Measurements from ENCODE around the gene SPG11.
"Not testable (repeated sequence)": the region's sequence is repeated elsewhere in the genome, so short reads cannot be mapped to it uniquely, and the experiment has no call there.

SPG11 gene, protein sequence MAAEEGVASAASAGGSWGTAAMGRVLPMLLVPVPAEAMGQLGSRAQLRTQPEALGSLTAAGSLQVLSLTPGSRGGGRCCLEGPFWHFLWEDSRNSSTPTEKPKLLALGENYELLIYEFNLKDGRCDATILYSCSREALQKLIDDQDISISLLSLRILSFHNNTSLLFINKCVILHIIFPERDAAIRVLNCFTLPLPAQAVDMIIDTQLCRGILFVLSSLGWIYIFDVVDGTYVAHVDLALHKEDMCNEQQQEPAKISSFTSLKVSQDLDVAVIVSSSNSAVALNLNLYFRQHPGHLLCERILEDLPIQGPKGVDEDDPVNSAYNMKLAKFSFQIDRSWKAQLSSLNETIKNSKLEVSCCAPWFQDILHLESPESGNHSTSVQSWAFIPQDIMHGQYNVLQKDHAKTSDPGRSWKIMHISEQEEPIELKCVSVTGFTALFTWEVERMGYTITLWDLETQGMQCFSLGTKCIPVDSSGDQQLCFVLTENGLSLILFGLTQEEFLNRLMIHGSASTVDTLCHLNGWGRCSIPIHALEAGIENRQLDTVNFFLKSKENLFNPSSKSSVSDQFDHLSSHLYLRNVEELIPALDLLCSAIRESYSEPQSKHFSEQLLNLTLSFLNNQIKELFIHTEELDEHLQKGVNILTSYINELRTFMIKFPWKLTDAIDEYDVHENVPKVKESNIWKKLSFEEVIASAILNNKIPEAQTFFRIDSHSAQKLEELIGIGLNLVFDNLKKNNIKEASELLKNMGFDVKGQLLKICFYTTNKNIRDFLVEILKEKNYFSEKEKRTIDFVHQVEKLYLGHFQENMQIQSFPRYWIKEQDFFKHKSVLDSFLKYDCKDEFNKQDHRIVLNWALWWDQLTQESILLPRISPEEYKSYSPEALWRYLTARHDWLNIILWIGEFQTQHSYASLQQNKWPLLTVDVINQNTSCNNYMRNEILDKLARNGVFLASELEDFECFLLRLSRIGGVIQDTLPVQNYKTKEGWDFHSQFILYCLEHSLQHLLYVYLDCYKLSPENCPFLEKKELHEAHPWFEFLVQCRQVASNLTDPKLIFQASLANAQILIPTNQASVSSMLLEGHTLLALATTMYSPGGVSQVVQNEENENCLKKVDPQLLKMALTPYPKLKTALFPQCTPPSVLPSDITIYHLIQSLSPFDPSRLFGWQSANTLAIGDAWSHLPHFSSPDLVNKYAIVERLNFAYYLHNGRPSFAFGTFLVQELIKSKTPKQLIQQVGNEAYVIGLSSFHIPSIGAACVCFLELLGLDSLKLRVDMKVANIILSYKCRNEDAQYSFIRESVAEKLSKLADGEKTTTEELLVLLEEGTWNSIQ (N-terminal part only)
- 104 to 309 (median 199) reads per million in 9 experiments for total RNA-seq

- Mint-ChIP-seq H3K4me3 (peak within 1 kb of the TSS; percentile 95 to 98), H3K27ac (peak within 1 kb of the TSS; percentile 93 to 98), H3K9me3 (no peaks in the 10 kb centered on the region), H3K27me3 (no peaks in the 10 kb centered on the region), H3K36me3 (ENCODE audit: insufficient read depth) (peaks cover 51% of the 10 kb centered on the region), H3K4me1 (ENCODE audit: low read depth in 2 of 2) (peaks cover 43 to 63% of the 10 kb centered on the region in 2 donors)
- ATAC-seq (replicated peaks) (peak; percentile 78), DNase-seq (peak; percentile 94 to 95 (median 94))
These were observed at the start of gene SPG11 for GRCh38 chr15:44663410-44664308. SPG11 (minus strand) TSS chr15:44663662; CDS start chr15:44663647, 15 bp downstream.

GRCh38 chr15:44712346-44713005 is 49.0 kb upstream of the SPG11 start:
- peak; percentile 64 to 72 (median 67) for DNase-seq
- H3K36me3 Mint-ChIP-seq (ENCODE audit: insufficient read depth): peaks cover 79% of the 10 kb centered on the region
- H3K4me3 Mint-ChIP-seq: peak overlapping the region; percentile 100
- H3K9me3 Mint-ChIP-seq: no peaks in the 10 kb centered on the region
- peak; percentile 31 for ATAC-seq (replicated peaks)
- H3K27me3 Mint-ChIP-seq: no peaks in the 10 kb centered on the region
- H3K4me1 Mint-ChIP-seq (ENCODE audit: low read depth in 2 of 2): peaks cover 49 to 70% of the 10 kb centered on the region in 2 donors
- H3K27ac Mint-ChIP-seq: peak overlapping the region; percentile 100

DNA sequence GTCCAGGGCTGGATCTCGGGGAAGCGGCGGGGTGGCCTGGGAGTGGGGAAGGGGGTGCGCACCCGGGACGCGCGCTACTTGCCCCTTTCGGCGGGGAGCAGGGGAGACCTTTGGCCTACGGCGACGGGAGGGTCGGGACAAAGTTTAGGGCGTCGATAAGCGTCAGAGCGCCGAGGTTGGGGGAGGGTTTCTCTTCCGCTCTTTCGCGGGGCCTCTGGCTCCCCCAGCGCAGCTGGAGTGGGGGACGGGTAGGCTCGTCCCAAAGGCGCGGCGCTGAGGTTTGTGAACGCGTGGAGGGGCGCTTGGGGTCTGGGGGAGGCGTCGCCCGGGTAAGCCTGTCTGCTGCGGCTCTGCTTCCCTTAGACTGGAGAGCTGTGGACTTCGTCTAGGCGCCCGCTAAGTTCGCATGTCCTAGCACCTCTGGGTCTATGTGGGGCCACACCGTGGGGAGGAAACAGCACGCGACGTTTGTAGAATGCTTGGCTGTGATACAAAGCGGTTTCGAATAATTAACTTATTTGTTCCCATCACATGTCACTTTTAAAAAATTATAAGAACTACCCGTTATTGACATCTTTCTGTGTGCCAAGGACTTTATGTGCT is 48.4 kb upstream of the SPG11 start:
- peak; percentile 58 to 67 (median 62) for DNase-seq
- Mint-ChIP-seq H3K4me3 (peak overlapping the region; percentile 100), H3K4me1 (ENCODE audit: low read depth in 2 of 2) (peaks cover 44 to 64% of the 10 kb centered on the region in 2 donors), H3K27me3 (no peaks in the 10 kb centered on the region), H3K27ac (peak overlapping the region; percentile 100), H3K36me3 (ENCODE audit: insufficient read depth) (peaks cover 73% of the 10 kb centered on the region), H3K9me3 (no peaks in the 10 kb centered on the region)
- peak; percentile 26 for ATAC-seq (replicated peaks)

DNA sequence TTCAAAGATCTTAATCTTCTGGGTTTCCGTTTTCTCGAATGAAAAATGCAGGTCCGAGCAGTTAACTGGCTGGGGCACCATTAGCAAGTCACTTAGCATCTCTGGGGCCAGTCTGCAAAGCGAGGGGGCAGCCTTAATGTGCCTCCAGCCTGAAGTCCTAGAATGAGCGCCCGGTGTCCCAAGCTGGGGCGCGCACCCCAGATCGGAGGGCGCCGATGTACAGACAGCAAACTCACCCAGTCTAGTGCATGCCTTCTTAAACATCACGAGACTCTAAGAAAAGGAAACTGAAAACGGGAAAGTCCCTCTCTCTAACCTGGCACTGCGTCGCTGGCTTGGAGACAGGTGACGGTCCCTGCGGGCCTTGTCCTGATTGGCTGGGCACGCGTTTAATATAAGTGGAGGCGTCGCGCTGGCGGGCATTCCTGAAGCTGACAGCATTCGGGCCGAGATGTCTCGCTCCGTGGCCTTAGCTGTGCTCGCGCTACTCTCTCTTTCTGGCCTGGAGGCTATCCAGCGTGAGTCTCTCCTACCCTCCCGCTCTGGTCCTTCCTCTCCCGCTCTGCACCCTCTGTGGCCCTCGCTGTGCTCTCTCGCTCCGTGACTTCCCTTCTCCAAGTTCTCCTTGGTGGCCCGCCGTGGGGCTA is 47.8 kb upstream of the SPG11 start, which contains the start of the genes B2M and PATL2:
TSS of gene B2M (plus strand) at position 422 of the 647 bp plus-strand sequence. CDS start at position 452, 30 bp downstream.
TSS of gene PATL2 (minus strand) at position 228 of the 647 bp plus-strand sequence. CDS start 34,833 bp downstream, outside the sequence.
- Mint-ChIP-seq H3K4me3 (peak within 1 kb of the TSS; percentile 100), H3K27ac (peak within 1 kb of the TSS; percentile 100), H3K9me3 (no peaks in the 10 kb centered on the region), H3K36me3 (ENCODE audit: insufficient read depth) (peaks cover 66% of the 10 kb centered on the region), H3K27me3 (no peaks in the 10 kb centered on the region), H3K4me1 (ENCODE audit: low read depth in 2 of 2) (peaks cover 40 to 58% of the 10 kb centered on the region in 2 donors)
- DNase-seq (peak; percentile 95 to 99 (median 96)), ATAC-seq (replicated peaks) (peak; percentile 78)

GRCh38 chr15:44710236-44711095 is 47.0 kb upstream of the SPG11 start:
- ATAC-seq (replicated peaks): peak; percentile 9
- Mint-ChIP-seq H3K27me3 (no peaks in the 10 kb centered on the region), H3K36me3 (ENCODE audit: insufficient read depth) (peaks cover 59% of the 10 kb centered on the region), H3K4me1 (ENCODE audit: low read depth in 2 of 2) (peaks cover 33 to 50% of the 10 kb centered on the region in 2 donors), H3K4me3 (peak overlapping the region; percentile 100), H3K27ac (peak overlapping the region; percentile 100), H3K9me3 (no peaks in the 10 kb centered on the region)
- peak in 2 of 3 experiments; percentile 38 to 44 for DNase-seq

- Mint-ChIP-seq H3K4me3 (no peak overlapping the region), H3K27ac (peak overlapping the region in 1 of 2 donors; percentile 22), H3K9me3 (peaks cover 0 to 8% of the 10 kb centered on the region in 2 donors), H3K36me3 (ENCODE audit: insufficient read depth) (peaks cover 31% of the 10 kb centered on the region), H3K27me3 (no peaks in the 10 kb centered on the region), H3K4me1 (ENCODE audit: low read depth in 2 of 2) (peaks cover 14 to 35% of the 10 kb centered on the region in 2 donors)
- no peak for DNase-seq
- no peak for ATAC-seq (replicated peaks)
These were observed 43.6 kb upstream of the SPG11 start for GRCh38 chr15:44706946-44707636.

DNA sequence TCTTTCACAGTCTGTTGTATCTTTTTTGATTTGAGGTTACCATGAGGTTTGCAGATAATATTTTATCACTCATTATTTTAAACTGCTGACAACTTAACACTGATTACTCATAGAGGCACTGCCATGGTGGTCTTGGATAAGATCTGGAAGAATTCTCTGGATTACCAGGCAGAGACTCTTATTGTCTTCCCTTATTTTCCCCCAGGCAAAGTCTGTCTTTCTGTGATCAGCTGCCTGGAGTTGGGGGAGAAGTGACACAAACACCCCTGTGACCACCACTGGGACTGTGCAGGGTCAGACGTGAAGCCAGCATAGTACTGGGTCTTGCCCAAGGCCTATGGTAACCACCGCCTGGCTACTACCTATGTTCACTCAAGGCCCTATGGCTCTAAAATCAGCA is 42.9 kb upstream of the SPG11 start:
- H3K4me3 Mint-ChIP-seq: no peak overlapping the region

DNA sequence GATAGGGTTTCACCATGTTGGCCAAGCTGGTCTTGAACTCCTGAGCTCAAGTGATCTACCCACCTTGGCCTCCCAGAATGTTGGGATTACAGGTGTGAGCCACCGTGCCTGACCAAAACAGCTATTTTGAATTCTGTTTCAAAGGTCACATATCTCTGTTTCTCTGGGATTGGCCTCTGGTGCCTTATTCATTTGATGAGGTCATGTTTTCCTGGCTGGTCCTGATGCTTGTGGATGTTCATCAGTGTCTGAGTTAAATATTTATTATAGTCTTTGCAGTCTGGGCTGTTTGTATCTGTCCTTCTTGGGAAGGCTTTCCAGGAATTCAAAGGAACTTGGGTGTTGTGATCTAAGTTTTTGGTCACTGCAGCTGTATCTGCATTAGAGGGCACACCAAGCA is 42.5 kb upstream of the SPG11 start:
- DNase-seq (no peak), ATAC-seq (replicated peaks) (no peak)
- Mint-ChIP-seq H3K36me3 (ENCODE audit: insufficient read depth) (peaks cover 20% of the 10 kb centered on the region), H3K9me3 (peaks cover 0 to 8% of the 10 kb centered on the region in 2 donors), H3K27ac (no peak overlapping the region), H3K27me3 (no peaks in the 10 kb centered on the region), H3K4me1 (ENCODE audit: low read depth in 2 of 2) (peaks cover 8 to 27% of the 10 kb centered on the region in 2 donors), H3K4me3 (no peak overlapping the region)

More for the DNA sequence above, 42.9 kb upstream of the SPG11 start:
- peaks cover 0 to 8% of the 10 kb centered on the region in 2 donors for H3K9me3 Mint-ChIP-seq
- DNase-seq (no peak), ATAC-seq (replicated peaks) (no peak)
- H3K36me3 Mint-ChIP-seq (ENCODE audit: insufficient read depth): peaks cover 24% of the 10 kb centered on the region
- peaks cover 12 to 32% of the 10 kb centered on the region in 2 donors for H3K4me1 Mint-ChIP-seq (ENCODE audit: low read depth in 2 of 2)
- no peaks in the 10 kb centered on the region for H3K27me3 Mint-ChIP-seq
- H3K27ac Mint-ChIP-seq: no peak overlapping the region

GRCh38 chr15:44700676-44701075 is 37.2 kb upstream of the SPG11 start:
- ATAC-seq (replicated peaks); H3K27me3 Mint-ChIP-seq; H3K4me3 Mint-ChIP-seq; H3K9me3 Mint-ChIP-seq; H3K27ac Mint-ChIP-seq; DNase-seq; H3K36me3 Mint-ChIP-seq (ENCODE audit: insufficient read depth): not testable (repeated sequence)
- peaks cover 11 to 22% of the 10 kb centered on the region in 2 donors for H3K4me1 Mint-ChIP-seq (ENCODE audit: low read depth in 2 of 2)

GRCh38 chr15:44698641-44699040 is 35.2 kb upstream of the SPG11 start:
- Mint-ChIP-seq H3K27me3 (no peaks in the 10 kb centered on the region), H3K4me3 (no peak overlapping the region), H3K36me3 (ENCODE audit: insufficient read depth) (peaks cover 3% of the 10 kb centered on the region), H3K27ac (no peak overlapping the region), H3K9me3 (peaks cover 2 to 6% of the 10 kb centered on the region in 2 donors), H3K4me1 (ENCODE audit: low read depth in 2 of 2) (peaks cover 14 to 23% of the 10 kb centered on the region in 2 donors)
- DNase-seq (no peak), ATAC-seq (replicated peaks) (no peak)
